Stimulated activated CD4-positive, alpha-beta T cell treated with anti-CD3 and anti-CD28 coated beads, Interleukin-12 subunit alpha, Interleukin-12 subunit beta, amount 100 ng/mL, for 48 hours (primary cell): Measurements from ENCODE around the gene ZSWIM7.

ENCODE experiments used
- DNase-seq, 3 donors: peaks; one replicate each; pipeline ENCODE4 v3.0.0-alpha.2; 2020; ENCODE audit warnings: low read depth in 2 of 3, low spot score in 1 of 3

Gene ZSWIM7

GRCh38 chr17:15935891-15936290, 63.6 kb downstream of the ZSWIM7 start:
- DNase-seq, result no peak

- DNase-seq, result no peak
Observed at GRCh38 chr17:15934866-15935265, 64.6 kb downstream of the ZSWIM7 start.

- no peak for DNase-seq
Observed at GRCh38 chr17:15931394-15931793, 68.1 kb downstream of the ZSWIM7 start.

GRCh38 chr17:15930426-15930825, 69.1 kb downstream of the ZSWIM7 start:
- no peak for DNase-seq

- DNase-seq, result no peak
Observed at GRCh38 chr17:15929941-15930340, 69.6 kb downstream of the ZSWIM7 start.

- DNase-seq, result no peak
Observed at GRCh38 chr17:15928286-15928785, 71.2 kb downstream of the ZSWIM7 start.
